DOHH2 (cell line): ENCODE measurements around the gene ATP5F1D.

Source experiments
- H3F3A ChIP-seq: fragments of 200-600 bp; sonication (generic), shearing (Covaris generic); 2 replicates; pipeline ENCODE4 v1.6.0; 2016; ENCODE audit warnings: antibody characterized with exemption, mild to moderate bottlenecking; ENCODE audit not compliant: control insufficient read depth, insufficient read depth
- H3K27ac ChIP-seq: fragments of 200-600 bp; sonication (generic); 2 replicates; pipeline ENCODE4 v1.5.1; 2014; ENCODE audit warnings: low read depth, mild to moderate bottlenecking, low read length, moderate library complexity
- H3K27me3 ChIP-seq: fragments of 200-600 bp; sonication (generic); 2 replicates; pipeline ENCODE4 v1.6.1; 2014; ENCODE audit warnings: mild to moderate bottlenecking, low read length, mixed read lengths; ENCODE audit not compliant: control insufficient read depth
- H3K36me3 ChIP-seq: fragments of 200-600 bp; sonication (generic); 2 replicates; pipeline ENCODE4 v1.6.1; 2014; ENCODE audit warnings: mild to moderate bottlenecking, low read length, moderate library complexity, mixed read lengths; ENCODE audit not compliant: control insufficient read depth
- H3K4me1 ChIP-seq: fragments of 200-600 bp; sonication (generic); 2 replicates; pipeline ENCODE4 v1.6.1; 2014; ENCODE audit warnings: mild to moderate bottlenecking, low read length, mixed read lengths; ENCODE audit not compliant: control insufficient read depth
- H3K4me2 ChIP-seq: fragments of 200-600 bp; sonication (generic); 2 replicates; pipeline ENCODE4 v1.6.0; 2014; ENCODE audit warnings: mild to moderate bottlenecking, low read length, moderate library complexity
- H3K4me3 ChIP-seq: fragments of 200-600 bp; sonication (generic); 2 replicates; pipeline ENCODE4 v1.5.1; 2014; ENCODE audit warnings: mild to moderate bottlenecking, low read length, mixed read lengths
- H3K79me2 ChIP-seq: fragments of 200-600 bp; sonication (generic); 2 replicates; pipeline ENCODE4 v1.6.1; 2014; ENCODE audit warnings: mild to moderate bottlenecking, low read length, mixed read lengths; ENCODE audit not compliant: control insufficient read depth
- H3K9me2 ChIP-seq: fragments of 200-600 bp; sonication (generic); replicated peaks from 2 replicates; pipeline ENCODE4 v1.6.1; 2014; ENCODE audit warnings: mild to moderate bottlenecking, low read length, mixed read lengths; ENCODE audit not compliant: control insufficient read depth
- H3K9me3 ChIP-seq: fragments of 200-600 bp; sonication (generic); 2 replicates; pipeline ENCODE4 v1.6.1; 2014; ENCODE audit warnings: antibody characterized with exemption, low read length, mixed read lengths; ENCODE audit not compliant: control insufficient read depth, insufficient read depth
- H4K20me1 ChIP-seq: fragments of 200-600 bp; sonication (generic); 2 replicates; pipeline ENCODE4 v1.6.0; 2014; ENCODE audit warnings: low read depth, mild to moderate bottlenecking, antibody characterized with exemption, low read length, moderate library complexity; ENCODE audit not compliant: control insufficient read depth, insufficient read depth
- EZH2phosphoT487 ChIP-seq: fragments of 200-600 bp; sonication (generic); IDR thresholded peaks from 2 replicates; pipeline ENCODE4 v1.6.1; 2017; ENCODE audit warnings: borderline replicate concordance, mild to moderate bottlenecking, antibody characterized with exemption, low read length, moderate library complexity, mixed read lengths
- TF ChIP-seq, protein P1 (sequence below): fragments of 200-600 bp; sonication (generic); IDR thresholded peaks from one replicate; pipeline ENCODE4 v1.5.1; 2014; ENCODE audit warnings: antibody characterized with exemption, mild to moderate bottlenecking, low read depth, low read length; ENCODE audit not compliant: poor library complexity, severe bottlenecking

Gene ATP5F1D

GRCh38 chr19:1261798-1262622 is 20.5 kb downstream of the ATP5F1D start:
- peaks cover 33% of the 10 kb centered on the region for H3K36me3 ChIP-seq
- no peaks in the 10 kb centered on the region for H3K27me3 ChIP-seq
- TF ChIP-seq EZH2phosphoT487: no peak
- TF ChIP-seq, protein P1, sequence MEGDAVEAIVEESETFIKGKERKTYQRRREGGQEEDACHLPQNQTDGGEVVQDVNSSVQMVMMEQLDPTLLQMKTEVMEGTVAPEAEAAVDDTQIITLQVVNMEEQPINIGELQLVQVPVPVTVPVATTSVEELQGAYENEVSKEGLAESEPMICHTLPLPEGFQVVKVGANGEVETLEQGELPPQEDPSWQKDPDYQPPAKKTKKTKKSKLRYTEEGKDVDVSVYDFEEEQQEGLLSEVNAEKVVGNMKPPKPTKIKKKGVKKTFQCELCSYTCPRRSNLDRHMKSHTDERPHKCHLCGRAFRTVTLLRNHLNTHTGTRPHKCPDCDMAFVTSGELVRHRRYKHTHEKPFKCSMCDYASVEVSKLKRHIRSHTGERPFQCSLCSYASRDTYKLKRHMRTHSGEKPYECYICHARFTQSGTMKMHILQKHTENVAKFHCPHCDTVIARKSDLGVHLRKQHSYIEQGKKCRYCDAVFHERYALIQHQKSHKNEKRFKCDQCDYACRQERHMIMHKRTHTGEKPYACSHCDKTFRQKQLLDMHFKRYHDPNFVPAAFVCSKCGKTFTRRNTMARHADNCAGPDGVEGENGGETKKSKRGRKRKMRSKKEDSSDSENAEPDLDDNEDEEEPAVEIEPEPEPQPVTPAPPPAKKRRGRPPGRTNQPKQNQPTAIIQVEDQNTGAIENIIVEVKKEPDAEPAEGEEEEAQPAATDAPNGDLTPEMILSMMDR: peak; percentile 39
- no peaks in the 10 kb centered on the region for H3K9me3 ChIP-seq
- H3K79me2 ChIP-seq: peaks cover 32% of the 10 kb centered on the region
- H3K9me2 ChIP-seq: no peaks in the 10 kb centered on the region
- H3K27ac ChIP-seq: peak overlapping the region; percentile 95
- H3K4me1 ChIP-seq: peaks cover 86% of the 10 kb centered on the region
- peaks cover 62% of the 10 kb centered on the region for H3F3A ChIP-seq
- peak overlapping the region; percentile 95 for H3K4me2 ChIP-seq
- H3K4me3 ChIP-seq: peak overlapping the region; percentile 77
- H4K20me1 ChIP-seq: no peaks in the 10 kb centered on the region

- no peaks in the 10 kb centered on the region for H4K20me1 ChIP-seq
- H3K4me3 ChIP-seq: peak overlapping the region; percentile 77
- H3K4me2 ChIP-seq: peak overlapping the region; percentile 95
- peaks cover 29% of the 10 kb centered on the region for H3K79me2 ChIP-seq
- no peaks in the 10 kb centered on the region for H3K27me3 ChIP-seq
- no peaks in the 10 kb centered on the region for H3K9me2 ChIP-seq
- H3K36me3 ChIP-seq: peaks cover 28% of the 10 kb centered on the region
- H3F3A ChIP-seq: peaks cover 56% of the 10 kb centered on the region
- H3K9me3 ChIP-seq: no peaks in the 10 kb centered on the region
- no peak for TF ChIP-seq EZH2phosphoT487
- TF ChIP-seq, protein P1: no peak
- H3K27ac ChIP-seq: peak overlapping the region; percentile 95
- peaks cover 86% of the 10 kb centered on the region for H3K4me1 ChIP-seq
These were observed 21.1 kb downstream of the ATP5F1D start for GRCh38 chr19:1262623-1263123.

DNA sequence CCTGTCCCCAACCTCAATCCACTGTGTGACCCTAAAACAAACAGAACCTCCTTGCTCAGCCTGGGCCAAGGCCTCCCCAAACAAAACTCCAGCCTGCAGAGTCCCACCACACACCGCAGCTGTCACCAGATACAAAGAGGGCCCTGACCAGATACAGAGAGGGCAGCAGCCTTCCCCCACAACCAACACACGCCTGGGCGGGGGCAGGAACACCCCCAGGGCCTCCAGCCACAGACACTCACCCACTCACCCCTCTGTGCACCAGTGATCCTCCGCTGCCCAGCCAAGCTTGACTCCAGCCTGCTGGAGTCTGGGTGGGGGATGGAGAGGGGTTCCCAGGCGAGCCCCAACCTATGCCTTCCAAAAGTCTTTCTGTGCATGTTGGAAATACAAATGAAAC is 21.6 kb downstream of the ATP5F1D start:
- Histone ChIP-seq H3K9me3 (no peaks in the 10 kb centered on the region), H3F3A (peaks cover 51% of the 10 kb centered on the region), H3K27ac (peak overlapping the region; percentile 95), H3K79me2 (peaks cover 24% of the 10 kb centered on the region), H3K9me2 (no peaks in the 10 kb centered on the region), H3K36me3 (peaks cover 23% of the 10 kb centered on the region), H3K27me3 (no peaks in the 10 kb centered on the region), H3K4me2 (peak overlapping the region; percentile 95), H3K4me1 (peaks cover 86% of the 10 kb centered on the region), H3K4me3 (peak overlapping the region; percentile 77), H4K20me1 (no peaks in the 10 kb centered on the region)
- no peak for TF ChIP-seq EZH2phosphoT487
- TF ChIP-seq, protein P1: no peak
